HUES6 (cell line): ENCODE results near the gene MRPS18A.

Source experiments
- H3K27ac ChIP-seq: 2 replicates; pipeline ENCODE4 v1.7.0; 2013; ENCODE audit warnings: low read depth, mild to moderate bottlenecking, low read length, inconsistent platforms
- H3K27me3 ChIP-seq: 2 replicates; pipeline ENCODE4 v1.6.1; 2013; ENCODE audit warnings: low read length; ENCODE audit not compliant: control insufficient read depth, insufficient read depth
- H3K36me3 ChIP-seq: 2 replicates; pipeline ENCODE4 v1.6.1; 2013; ENCODE audit warnings: low read length; ENCODE audit not compliant: control insufficient read depth, insufficient read depth
- H3K4me1 ChIP-seq: 2 replicates; pipeline ENCODE4 v1.6.1; 2013; ENCODE audit warnings: low read length; ENCODE audit not compliant: control insufficient read depth, insufficient read depth
- H3K4me3 ChIP-seq: 2 replicates; pipeline ENCODE4 v1.5.1; 2013; ENCODE audit warnings: low read depth, low read length
- H3K9ac ChIP-seq: one replicate; pipeline ENCODE4 v1.6.1; 2013; ENCODE audit warnings: mild to moderate bottlenecking, low read length
- H3K9me3 ChIP-seq: 2 replicates; pipeline ENCODE4 v1.6.1; 2013; ENCODE audit warnings: low read depth, low read length; ENCODE audit not compliant: control insufficient read depth, insufficient read depth

The MRPS18A gene

GRCh38 chr6:43716099-43716498 lies 28.5 kb upstream of the MRPS18A start:
- no peak overlapping the region for H3K9ac ChIP-seq
- H3K4me3 ChIP-seq, result no peak overlapping the region
- no peaks in the 10 kb centered on the region for H3K36me3 ChIP-seq
- no peak overlapping the region for H3K27ac ChIP-seq
- no peaks in the 10 kb centered on the region for H3K27me3 ChIP-seq
- H3K9me3 ChIP-seq, result no peaks in the 10 kb centered on the region
- peaks cover 9% of the 10 kb centered on the region for H3K4me1 ChIP-seq

- Histone ChIP-seq H3K4me1 (peaks cover 9% of the 10 kb centered on the region), H3K27me3 (no peaks in the 10 kb centered on the region), H3K36me3 (no peaks in the 10 kb centered on the region), H3K27ac (no peak overlapping the region), H3K4me3 (no peak overlapping the region), H3K9me3 (no peaks in the 10 kb centered on the region), H3K9ac (no peak overlapping the region)
Observed at GRCh38 chr6:43715056-43715788, 27.6 kb upstream of the MRPS18A start.

DNA sequence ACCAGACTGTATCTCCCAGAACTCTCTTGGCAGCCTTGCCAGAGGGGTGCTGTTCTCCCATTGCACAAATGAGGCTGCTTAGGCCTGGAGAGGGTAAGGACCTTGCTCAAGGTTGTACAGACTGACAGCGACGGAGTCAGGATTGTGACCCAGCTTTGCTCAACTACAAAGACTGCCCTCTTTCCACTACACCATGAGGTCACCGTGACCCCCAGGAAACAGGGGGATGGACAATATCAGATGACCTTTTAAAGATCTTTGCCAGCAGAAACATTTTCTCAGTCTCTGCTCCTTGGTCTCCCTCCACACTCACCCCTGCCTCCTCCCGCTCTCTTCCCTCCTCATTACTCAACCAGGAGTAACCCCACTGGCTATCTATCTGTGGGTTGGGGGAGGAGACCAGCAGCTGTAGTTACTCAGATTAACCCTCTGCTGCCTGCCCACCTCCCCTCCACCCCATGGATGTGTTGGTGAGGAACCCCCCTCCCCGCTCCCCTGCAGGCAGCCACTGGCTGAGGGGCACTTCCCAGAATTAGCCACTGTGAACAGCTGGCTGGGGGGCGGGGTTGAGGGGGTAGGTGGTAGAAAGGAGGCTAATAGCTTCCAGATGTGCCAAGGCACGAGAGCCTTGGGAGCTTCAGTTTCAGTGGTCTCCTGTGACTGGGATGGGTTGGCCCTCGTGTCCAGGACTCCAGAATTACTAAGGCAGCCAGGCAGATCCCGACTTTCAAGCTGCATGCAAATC lies 26.9 kb upstream of the MRPS18A start:
- no peaks in the 10 kb centered on the region for H3K27me3 ChIP-seq
- H3K4me3 ChIP-seq, result no peak overlapping the region
- no peaks in the 10 kb centered on the region for H3K36me3 ChIP-seq
- H3K9me3 ChIP-seq, result no peaks in the 10 kb centered on the region
- H3K9ac ChIP-seq, result no peak overlapping the region
- no peak overlapping the region for H3K27ac ChIP-seq
- peaks cover 12% of the 10 kb centered on the region for H3K4me1 ChIP-seq

DNA sequence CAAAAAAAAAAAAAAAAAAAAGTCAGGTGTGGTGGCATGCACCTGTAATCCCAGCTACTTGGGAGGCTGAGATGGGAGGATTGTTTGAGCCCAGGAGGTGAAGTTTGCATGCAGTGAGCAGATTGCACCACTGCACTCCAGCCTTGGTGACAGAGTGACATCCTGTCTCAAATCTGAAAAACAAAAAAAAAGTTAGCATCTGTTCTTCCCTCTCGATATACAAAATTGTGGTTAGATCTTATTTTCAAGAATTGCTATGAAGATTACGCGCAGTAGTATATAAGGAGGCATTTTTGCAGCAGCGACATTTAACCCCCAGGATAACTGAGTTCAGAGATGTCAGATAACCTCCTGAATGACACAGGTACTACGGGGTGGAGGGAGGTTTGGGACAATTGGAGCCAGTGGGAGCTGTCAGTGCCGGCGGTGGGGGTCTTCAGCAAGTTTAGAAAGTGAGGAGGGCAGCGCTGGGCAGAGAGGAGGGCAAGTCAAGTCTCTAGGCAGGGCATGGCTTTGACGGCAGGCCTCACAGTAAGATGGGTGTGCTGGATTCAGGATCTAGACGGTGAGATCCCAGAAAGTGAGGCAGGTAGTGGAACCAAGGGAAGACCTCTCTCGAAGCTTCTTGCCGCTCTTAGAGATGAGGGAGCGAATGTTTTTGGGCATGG lies 26.2 kb upstream of the MRPS18A start:
- no peak overlapping the region for H3K9ac ChIP-seq
- no peaks in the 10 kb centered on the region for H3K36me3 ChIP-seq
- H3K9me3 ChIP-seq, result no peaks in the 10 kb centered on the region
- H3K27ac ChIP-seq, result no peak overlapping the region
- no peaks in the 10 kb centered on the region for H3K27me3 ChIP-seq
- H3K4me1 ChIP-seq, result peaks cover 12% of the 10 kb centered on the region
- no peak overlapping the region for H3K4me3 ChIP-seq

GRCh38 chr6:43712579-43712978 lies 25.0 kb upstream of the MRPS18A start:
- Histone ChIP-seq H3K9me3 (no peaks in the 10 kb centered on the region), H3K9ac (no peak overlapping the region), H3K4me1 (peaks cover 15% of the 10 kb centered on the region), H3K27me3 (no peaks in the 10 kb centered on the region), H3K36me3 (no peaks in the 10 kb centered on the region), H3K4me3 (no peak overlapping the region), H3K27ac (no peak overlapping the region)

DNA sequence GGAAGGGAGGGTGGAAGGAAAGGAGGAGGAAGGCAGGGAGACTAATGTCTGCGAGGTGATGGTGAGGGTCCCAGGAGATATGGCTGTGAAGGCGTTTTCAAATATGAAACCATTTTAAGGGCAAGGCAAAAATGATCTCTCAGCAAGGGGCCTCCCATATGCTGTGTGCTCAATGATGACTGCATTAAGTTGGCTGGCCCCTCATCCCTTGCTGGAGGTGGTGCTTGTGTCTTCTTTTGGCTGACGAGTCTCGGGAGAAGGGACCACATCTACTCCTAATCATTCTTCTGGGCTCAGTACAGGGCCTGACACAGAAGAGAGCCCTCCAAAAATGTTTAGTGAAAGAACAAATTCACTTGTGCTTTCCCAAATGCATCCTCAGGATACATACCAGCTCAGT lies 23.0 kb upstream of the MRPS18A start:
- Histone ChIP-seq H3K27me3 (no peaks in the 10 kb centered on the region), H3K9ac (no peak overlapping the region), H3K27ac (no peak overlapping the region), H3K4me1 (peaks cover 27% of the 10 kb centered on the region), H3K9me3 (no peaks in the 10 kb centered on the region), H3K36me3 (no peaks in the 10 kb centered on the region), H3K4me3 (no peak overlapping the region)

DNA sequence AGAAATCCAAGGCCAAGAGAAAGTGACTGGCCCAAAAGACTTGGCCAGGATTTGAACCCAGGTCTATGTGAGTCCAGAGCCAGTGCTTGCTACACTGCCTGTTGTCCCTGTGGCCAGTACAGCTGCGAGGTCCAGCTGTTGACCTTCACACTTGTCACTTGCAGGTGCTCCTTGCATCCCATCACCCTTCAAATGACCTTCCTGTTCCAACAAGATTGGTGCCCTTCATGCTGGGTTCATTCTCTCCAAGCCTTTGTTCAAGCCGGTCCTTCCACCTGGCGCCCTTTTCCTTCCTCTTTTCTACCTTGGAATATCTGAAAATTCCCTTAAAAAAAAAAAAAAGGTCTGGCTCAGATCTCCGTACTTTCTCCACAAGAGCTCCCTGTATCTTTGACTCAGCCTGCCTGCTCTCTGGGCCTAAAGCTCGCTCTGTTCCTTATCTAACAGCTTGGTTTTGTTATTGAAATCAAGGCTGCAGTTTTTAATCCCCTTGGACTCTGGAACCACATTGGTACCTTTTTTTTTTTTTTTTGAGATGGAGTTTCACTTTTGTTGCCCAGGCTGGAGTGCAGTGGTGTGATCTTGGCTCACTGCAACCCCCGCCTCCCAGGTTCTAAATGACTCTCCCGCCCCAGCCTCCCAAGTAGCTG lies 22.2 kb upstream of the MRPS18A start:
- Histone ChIP-seq H3K4me1 (peaks cover 32% of the 10 kb centered on the region), H3K36me3 (no peaks in the 10 kb centered on the region), H3K27me3 (no peaks in the 10 kb centered on the region), H3K9me3 (no peaks in the 10 kb centered on the region), H3K9ac (no peak overlapping the region), H3K27ac (no peak overlapping the region), H3K4me3 (no peak overlapping the region)

GRCh38 chr6:43708860-43709653 lies 21.5 kb upstream of the MRPS18A start:
- Histone ChIP-seq H3K9me3 (no peaks in the 10 kb centered on the region), H3K9ac (no peak overlapping the region), H3K4me3 (no peak overlapping the region), H3K27me3 (no peaks in the 10 kb centered on the region), H3K36me3 (no peaks in the 10 kb centered on the region), H3K4me1 (peaks cover 30% of the 10 kb centered on the region), H3K27ac (no peak overlapping the region)

DNA sequence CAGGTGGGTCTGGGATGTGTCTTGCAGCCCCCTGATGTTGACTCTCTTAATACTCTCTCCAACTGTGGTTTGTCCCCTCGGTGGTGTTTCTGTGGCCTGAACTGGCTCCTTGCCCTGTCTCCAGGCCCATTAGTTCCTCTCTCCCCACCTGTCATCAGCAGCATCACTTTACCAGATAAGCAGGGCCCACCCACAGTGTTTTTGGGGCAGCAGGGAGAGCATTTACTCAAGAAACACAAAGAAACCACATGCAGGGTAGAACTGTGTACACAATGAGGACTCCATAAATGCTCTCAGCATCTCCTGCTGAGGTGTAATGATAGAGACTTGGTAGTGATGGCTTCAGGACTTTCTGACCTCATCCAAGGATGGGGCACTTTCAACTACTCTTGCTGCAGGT lies 20.2 kb upstream of the MRPS18A start:
- Histone ChIP-seq H3K4me3 (no peak overlapping the region), H3K27me3 (no peaks in the 10 kb centered on the region), H3K36me3 (no peaks in the 10 kb centered on the region), H3K4me1 (peaks cover 40% of the 10 kb centered on the region), H3K9ac (no peak overlapping the region), H3K27ac (no peak overlapping the region), H3K9me3 (no peaks in the 10 kb centered on the region)

DNA sequence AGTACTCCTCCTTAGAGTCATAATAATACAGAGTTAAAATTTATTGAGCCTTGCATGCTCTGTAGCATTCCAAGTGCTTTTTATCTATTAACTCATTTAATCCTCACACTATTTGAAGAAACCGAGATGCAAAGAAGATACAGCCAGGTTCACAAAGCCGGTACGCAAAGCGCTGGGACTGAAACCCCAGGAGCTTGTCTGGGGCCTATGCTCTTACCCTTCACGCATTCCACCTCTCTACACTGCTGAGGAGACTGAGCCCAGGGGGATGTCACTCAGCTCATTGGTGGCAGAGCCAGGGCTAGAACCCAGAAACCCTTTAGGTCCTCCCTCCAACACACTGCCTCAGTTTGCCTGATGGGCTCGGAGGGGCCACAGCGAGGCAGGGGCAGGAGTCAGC lies 19.7 kb upstream of the MRPS18A start:
- Histone ChIP-seq H3K4me1 (peaks cover 43% of the 10 kb centered on the region), H3K36me3 (no peaks in the 10 kb centered on the region), H3K9ac (no peak overlapping the region), H3K27ac (no peak overlapping the region), H3K9me3 (no peaks in the 10 kb centered on the region), H3K27me3 (no peaks in the 10 kb centered on the region), H3K4me3 (no peak overlapping the region)
